ENCODE results near the gene UIMC1.

- TF ChIP-seq CTCF (IDR thresholded peaks at IDR 0.05) (no peak), POLR2AphosphoS5 (IDR thresholded peaks at IDR 0.05) (no peak)
Measured at GRCh38 chr5:177024559-177024958, 18.0 kb upstream of the UIMC1 start.
